GM20000 (cell line): ENCODE results near the gene SYCP2L.
"Not testable (repeated sequence)": the region's sequence is repeated elsewhere in the genome, so short reads cannot be mapped to it uniquely, and the experiment has no call there.

Experiments
- DNase-seq: peaks from one replicate; pipeline ENCODE4 v3.0.0; 2012; ENCODE audit warnings: low spot score
- TF ChIP-seq, protein P1 (sequence below): IDR thresholded peaks from 2 replicates; pipeline ENCODE4 v1.5.1; 2012; ENCODE audit warnings: mild to moderate bottlenecking, control low read depth; ENCODE audit errors: extremely low read depth, missing control alignments

The SYCP2L gene

DNA sequence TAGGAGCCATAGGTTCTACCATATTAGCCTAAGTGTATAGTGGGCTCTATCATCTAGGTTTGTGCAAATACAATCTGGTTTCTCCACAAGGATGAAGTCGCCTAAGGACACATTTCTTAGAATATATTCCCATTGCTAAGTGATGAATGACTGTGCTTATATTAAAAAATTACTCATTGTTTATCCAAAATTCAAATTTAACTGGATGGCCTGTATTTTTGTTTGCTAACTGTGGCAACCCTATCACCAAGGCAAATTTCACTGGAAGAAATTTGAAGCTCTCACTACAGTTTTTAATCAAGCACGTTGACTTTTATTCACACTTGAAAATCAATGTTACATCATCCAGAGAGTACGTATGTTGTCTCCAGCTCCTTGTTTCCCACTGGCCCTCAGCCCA lies 18.9 kb upstream of the SYCP2L start:
- DNase-seq, result no peak
- TF ChIP-seq, protein P1, sequence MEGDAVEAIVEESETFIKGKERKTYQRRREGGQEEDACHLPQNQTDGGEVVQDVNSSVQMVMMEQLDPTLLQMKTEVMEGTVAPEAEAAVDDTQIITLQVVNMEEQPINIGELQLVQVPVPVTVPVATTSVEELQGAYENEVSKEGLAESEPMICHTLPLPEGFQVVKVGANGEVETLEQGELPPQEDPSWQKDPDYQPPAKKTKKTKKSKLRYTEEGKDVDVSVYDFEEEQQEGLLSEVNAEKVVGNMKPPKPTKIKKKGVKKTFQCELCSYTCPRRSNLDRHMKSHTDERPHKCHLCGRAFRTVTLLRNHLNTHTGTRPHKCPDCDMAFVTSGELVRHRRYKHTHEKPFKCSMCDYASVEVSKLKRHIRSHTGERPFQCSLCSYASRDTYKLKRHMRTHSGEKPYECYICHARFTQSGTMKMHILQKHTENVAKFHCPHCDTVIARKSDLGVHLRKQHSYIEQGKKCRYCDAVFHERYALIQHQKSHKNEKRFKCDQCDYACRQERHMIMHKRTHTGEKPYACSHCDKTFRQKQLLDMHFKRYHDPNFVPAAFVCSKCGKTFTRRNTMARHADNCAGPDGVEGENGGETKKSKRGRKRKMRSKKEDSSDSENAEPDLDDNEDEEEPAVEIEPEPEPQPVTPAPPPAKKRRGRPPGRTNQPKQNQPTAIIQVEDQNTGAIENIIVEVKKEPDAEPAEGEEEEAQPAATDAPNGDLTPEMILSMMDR, result no peak

DNA sequence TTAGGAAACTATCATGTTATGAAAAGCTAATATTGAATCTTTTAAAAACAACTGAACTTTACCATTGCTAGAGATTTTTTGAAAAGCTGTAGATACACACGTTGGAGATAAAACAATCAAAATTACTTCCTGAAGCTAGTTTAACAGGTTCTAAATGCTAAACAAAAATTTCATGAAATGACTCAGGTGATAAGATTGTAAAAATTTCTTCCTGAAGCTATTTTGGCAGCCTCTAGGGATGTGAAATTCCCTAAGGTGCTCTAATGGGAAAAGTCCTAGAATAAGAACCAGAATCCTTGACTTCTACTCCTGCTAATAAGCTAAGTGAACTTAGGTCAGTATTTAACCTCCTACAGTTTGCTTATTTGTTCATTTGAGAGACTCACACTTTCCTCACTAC lies 13.5 kb upstream of the SYCP2L start:
- TF ChIP-seq, protein P1, result no peak
- DNase-seq, result no peak

DNA sequence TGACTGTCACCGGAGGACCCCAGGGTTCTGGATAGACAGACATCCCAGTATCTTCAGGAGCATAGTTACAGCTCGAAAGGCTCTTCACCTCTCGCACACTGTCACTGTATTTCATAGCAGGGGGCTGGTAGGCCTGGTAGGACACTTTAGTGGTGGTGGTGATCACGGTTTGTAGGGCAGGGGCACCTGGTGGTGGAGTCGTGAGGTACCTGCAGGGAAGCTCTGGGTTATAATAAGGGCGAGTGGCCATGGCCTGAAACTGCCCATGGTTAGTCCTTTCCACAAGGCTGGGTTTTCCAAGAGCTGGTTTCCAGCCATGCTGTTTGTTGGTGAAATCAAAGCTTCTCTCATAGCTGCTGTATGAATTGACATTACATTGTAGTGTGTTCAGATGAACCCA lies 12.6 kb upstream of the SYCP2L start:
- DNase-seq, result no peak
- TF ChIP-seq, protein P1, result no peak

DNA sequence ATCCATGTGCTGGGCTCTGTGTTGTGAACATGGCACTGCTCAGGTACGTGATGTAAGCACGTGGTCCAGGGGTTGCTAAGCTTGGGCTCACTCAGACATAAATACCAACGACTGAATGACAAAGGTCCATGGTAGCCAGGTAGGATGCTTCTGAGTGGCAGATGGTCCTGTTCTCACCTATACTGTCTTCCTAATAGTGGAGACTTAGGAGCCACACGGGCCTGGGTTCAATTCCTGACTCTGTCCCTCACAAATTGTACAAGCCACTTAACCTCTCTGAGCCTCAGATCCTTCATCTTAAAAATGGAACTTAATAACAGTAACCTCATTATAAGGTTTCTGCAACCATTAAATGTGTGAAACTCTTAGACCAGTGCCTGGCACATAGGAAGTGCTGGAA lies 11.8 kb upstream of the SYCP2L start:
- TF ChIP-seq, protein P1, result no peak
- DNase-seq, result no peak

DNA sequence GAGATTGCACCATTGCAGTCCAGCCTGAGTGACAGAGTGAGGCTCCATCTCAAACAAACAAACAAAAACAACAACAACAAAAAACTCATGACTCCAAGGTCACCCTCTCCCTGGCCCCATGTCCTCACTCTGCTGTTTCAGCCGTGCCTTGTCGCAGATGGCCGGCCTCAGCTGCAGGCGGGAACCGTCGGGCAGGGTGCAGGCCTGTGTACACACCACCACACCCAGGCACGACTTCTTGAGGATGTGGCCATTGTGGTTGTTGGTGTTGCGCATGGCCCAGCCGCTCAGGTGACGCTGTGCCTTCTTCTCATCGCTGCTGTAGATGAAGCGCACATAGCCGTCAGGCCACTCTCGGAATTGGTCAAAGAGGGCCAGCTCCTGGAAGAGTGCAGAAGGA lies 9.8 kb upstream of the SYCP2L start:
- DNase-seq, result no peak
- TF ChIP-seq, protein P1, result no peak

DNA sequence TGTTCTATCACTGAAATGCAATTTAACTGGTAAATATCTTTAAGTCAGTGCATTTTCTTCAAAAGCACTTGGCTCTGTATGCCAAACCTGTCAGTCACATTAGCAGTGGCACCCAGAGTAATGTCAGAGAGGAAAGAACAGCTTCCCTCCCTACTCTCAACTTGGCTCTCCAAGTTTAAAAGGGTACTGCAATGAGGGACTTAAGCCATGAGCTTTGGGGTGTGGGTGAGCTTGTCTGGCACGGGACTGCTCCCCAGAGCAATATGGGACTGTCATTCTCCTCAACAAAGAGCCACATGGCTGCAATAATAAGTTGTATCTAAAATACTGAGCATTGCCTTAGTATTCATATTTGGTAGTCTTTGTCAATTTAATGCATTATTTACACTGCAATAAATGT lies 9.0 kb upstream of the SYCP2L start:
- no peak for DNase-seq
- TF ChIP-seq, protein P1, result no peak

DNA sequence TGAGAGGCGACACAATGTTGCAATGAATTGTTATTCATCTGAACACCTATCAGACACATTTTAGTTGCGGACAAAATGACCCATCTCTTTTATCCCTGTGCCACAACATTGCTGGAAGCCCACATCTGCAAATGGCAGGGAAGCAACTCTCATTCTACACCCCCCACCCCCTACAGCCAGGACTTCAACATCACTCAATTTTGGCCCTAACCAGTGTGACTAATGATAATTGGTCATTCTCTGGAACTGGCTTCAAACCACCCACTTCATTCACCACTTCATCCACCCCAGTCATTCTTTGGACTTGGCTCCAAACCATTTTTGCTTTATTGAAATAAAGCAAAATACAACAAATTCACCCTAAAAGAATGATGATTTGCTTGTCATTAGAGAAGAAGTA lies 6.5 kb upstream of the SYCP2L start:
- TF ChIP-seq, protein P1, result no peak
- no peak for DNase-seq

DNA sequence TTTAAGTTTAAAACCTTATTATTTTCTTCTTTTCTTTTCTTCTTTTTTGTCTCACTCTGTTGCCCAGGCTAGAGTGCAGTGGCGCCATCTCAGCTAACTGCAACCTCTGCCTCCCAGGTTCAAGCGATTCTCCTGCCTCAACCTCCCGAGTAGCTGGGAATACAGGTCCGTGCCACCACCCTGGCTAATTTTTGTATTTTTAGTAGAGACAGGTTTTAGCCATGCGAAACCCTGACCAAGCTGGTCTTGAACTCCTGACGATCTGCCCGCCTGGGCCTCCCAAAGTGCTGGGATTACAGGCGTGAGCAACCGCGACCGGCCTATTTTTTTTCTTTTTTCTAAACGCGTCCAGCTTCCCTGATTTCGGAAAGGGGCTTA lies 4.6 kb upstream of the SYCP2L start:
- not testable (repeated sequence) for DNase-seq
